ENCODE results near the gene MED28.

- TF ChIP-seq, protein P1, sequence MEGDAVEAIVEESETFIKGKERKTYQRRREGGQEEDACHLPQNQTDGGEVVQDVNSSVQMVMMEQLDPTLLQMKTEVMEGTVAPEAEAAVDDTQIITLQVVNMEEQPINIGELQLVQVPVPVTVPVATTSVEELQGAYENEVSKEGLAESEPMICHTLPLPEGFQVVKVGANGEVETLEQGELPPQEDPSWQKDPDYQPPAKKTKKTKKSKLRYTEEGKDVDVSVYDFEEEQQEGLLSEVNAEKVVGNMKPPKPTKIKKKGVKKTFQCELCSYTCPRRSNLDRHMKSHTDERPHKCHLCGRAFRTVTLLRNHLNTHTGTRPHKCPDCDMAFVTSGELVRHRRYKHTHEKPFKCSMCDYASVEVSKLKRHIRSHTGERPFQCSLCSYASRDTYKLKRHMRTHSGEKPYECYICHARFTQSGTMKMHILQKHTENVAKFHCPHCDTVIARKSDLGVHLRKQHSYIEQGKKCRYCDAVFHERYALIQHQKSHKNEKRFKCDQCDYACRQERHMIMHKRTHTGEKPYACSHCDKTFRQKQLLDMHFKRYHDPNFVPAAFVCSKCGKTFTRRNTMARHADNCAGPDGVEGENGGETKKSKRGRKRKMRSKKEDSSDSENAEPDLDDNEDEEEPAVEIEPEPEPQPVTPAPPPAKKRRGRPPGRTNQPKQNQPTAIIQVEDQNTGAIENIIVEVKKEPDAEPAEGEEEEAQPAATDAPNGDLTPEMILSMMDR (IDR thresholded peaks at IDR 0.05) = peak in 1 of 7 experiments; percentile 17
- no peak for TF ChIP-seq EP300 (IDR thresholded peaks at IDR 0.05)
Measured at GRCh38 chr4:17597517-17597916, 16.9 kb upstream of the MED28 start.

Data from stomach (tissue), 4 donors.